AG08396 (cell line): ENCODE measurements around the gene ARSJ.
"Not testable (repeated sequence)": the region's sequence is repeated elsewhere in the genome, so short reads cannot be mapped to it uniquely, and the experiment has no call there.

Experiments
- DNase-seq: peaks from one replicate; pipeline ENCODE4 v3.0.0; 2012; ENCODE audit warnings: low spot score, mixed read lengths

Gene ARSJ

DNA sequence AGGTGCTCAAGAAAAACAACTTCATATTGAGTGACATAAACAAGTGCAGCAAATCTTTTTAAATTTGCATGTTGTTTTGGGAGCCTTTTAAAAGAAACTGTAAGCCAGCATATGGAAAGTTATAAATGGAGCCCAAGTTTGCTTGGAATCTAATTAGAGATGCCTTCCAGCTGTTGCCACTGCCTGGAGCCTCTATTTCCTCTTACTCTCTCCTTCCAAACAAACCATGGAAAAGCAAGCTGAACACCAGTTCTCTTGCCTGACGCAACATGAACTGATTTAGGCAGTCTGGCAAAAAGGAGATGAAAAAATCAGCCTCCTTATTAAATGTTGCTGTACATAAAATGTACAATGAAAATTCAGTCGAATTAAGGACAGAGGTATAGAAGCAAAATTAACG, 21.5 kb downstream of the ARSJ start:
- no peak for DNase-seq

DNA sequence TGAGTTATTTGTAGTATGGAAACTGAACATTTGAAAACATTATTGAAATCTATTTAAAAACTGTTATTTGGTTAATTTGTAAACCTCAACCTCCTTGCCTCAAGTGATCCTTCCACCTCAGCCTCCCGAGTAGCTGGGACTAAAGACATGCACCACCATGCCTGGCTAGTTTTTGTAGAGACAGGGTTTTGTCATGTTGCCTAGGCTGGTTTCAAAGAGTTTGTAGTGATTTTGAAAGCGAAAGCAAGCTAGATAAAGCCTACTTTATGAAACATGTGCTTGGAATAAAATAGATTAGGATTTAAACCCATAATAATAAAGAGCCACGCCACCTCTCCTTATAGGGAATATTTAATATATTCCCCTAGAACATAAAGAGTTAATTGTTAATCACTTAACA, 23.5 kb downstream of the ARSJ start:
- no peak for DNase-seq

DNA sequence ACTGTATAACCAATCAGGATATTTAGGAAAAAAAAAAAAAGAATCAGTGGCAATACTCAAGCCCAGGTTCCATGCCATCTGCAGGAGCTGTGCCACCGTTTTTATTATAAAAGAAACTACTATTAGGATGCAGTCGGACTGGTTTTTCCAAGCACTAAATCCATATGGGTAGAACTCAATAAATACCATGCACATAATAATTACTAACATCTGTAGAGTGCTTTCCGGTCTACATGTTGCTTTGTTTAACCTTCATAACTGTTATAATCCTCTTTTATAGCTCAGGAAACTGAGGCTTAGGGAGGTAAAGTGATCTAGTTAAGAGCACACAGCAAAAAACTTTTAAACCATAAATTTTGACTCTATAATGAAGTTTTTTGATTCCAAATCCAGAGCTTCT, 24.0 kb downstream of the ARSJ start:
- no peak for DNase-seq

DNA sequence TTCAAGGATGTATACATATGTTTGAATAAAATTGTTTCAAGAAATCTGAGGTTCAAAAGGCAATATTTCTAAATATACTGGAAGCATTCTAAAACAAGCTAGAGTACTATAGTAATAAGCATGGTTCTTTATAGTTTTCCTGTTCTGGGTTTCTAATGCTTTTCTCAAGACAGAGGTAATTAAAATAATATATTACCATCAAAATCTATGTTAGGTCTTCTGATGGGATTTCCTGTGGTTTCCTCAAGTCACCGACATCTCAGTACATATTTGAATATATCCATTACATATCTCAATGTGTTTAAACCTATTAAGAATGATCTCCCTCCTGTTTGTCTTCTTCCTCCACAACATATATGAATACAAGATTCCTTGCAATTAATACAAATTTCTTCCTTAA, 25.6 kb downstream of the ARSJ start:
- no peak for DNase-seq

DNA sequence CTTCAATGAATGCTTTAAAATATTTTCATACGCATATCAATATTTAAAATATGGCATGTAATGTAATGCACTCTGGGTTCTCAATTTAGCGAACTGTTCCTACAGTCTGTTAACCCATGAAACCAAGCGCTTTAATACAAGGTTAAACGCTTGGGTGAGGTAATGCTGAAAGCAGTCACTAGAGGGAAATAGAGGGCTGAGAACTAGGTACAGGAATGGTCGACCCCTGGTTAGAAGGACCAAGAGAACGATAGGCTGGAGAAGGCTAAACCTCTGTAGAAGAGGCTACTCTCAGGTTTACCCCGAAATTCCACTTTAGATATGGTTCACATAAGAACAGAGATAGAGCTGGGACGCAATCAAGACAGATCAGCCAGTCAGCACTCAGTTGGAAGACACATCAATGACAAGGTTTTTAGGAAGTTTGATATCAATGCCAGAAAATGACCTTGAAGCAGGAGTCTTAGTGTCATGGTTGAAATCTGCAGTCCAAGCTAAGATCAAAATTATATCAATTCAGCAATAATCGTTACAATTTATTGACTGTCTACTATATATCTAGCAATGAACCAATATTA, 26.9 kb downstream of the ARSJ start:
- no peak for DNase-seq

DNA sequence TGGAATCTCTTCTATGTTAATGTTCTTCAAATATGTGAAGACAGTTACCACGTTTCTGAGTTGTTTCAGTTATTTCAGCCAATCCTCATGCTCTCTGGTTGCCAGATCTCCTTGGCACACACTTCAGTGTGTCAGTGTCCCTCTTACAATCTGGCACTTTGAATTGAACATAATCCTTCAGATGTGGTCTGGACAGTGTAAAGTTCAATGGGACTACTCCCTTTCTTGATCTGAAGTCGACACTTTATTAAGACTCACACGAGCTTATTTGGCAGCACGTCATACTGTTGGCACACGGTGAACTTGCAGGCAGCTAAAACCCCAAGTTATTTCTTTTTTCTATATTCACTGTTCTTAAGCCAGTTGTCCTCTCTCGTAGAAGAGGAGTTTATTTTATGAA, 28.2 kb downstream of the ARSJ start:
- no peak for DNase-seq

DNA sequence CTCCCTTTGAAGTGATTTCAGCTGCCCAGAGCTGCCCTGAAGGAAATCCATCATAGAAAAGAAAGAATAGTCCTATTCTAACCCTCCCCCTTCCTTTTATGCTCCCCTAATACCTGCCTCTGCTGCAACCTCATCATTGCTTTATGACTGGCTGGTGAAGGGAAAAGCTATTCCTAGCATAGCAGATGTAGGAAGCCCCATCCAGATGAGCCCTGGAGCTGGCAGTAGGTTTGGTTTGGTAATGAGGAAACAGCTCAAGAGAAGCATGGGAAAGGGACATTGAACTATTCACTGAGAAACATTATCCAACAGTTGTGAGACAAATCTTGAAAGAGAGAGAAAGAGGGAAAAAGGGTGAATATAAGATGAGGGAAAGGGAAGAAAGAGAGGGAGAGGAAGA, 29.2 kb downstream of the ARSJ start:
- DNase-seq = no peak

DNA sequence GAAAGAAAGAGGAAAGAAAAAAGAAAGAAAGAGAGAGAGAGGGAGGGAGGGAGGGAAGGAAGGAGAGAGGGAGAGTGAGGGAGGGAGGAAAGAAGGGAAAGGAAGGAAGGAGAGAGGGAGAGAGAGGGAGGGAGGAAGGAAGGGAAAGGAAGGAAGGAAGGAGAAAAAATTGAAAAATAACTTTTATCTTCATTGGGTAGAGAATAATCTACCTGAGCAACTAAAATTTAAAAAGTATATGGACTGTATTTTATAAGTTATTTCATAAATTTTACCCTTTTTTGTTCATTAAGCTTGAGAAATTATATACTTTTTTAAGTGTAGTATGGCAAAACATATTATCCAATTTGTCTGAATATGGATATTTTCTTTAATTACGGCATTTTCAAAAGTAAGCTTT, 32.0 kb downstream of the ARSJ start:
- no peak for DNase-seq

DNA sequence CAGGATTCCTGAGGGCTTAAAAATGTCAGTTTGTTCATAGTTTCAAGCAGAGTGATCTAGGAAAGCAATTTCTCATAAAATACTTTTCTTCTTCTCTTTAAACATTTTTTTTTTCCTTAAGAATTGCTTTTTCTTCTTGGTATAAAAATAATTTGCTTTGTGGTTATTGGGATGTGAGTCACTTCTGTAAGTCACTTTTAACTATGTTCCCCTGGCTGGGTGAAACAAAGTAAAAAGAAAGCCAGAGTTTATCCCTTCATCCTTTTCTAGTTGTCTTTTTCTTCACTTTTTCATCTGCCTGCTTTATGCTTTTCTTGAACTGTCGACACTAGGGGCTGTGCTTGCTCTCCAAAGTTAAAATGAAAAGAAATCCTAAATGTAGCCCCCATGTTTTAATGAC, 33.5 kb downstream of the ARSJ start:
- DNase-seq = no peak

DNA sequence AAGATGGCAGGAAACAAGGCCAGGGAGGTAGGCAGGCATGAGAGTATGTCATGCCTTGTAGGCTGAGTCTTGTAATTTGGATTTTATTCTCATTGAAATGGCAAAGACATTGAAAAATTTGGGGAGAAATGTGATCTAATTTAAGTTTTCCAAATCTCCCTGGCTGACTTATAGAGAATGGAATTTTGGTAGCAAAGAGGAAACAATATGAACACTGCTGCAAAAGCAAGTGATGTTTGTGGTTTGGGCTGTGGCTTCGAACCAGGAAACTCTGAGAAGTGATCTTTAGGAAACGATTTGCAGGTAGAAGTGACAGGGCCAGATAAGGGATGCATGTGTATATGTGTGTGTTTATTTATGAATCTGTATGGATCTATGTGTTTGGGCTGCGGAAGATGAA, 35.6 kb downstream of the ARSJ start:
- no peak for DNase-seq

DNA sequence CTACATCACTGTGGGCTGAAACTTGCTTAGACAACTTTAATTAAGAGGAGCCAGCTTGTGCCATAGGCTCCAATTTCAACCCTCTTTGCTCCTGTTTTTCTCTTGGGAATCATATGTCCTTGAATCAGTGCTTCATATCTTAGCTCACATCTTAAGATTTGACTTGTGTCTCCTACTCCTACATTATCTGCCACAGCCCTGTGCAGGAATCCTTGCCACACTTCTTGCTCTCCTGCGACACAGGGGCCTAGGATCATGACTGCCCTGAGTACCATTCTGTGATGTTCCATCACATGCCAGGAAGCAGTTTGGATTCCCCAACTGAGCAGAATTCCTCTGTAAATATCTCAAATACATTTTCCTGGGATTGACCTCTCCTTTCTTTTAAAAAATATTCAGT, 36.4 kb downstream of the ARSJ start:
- DNase-seq = no peak

DNA sequence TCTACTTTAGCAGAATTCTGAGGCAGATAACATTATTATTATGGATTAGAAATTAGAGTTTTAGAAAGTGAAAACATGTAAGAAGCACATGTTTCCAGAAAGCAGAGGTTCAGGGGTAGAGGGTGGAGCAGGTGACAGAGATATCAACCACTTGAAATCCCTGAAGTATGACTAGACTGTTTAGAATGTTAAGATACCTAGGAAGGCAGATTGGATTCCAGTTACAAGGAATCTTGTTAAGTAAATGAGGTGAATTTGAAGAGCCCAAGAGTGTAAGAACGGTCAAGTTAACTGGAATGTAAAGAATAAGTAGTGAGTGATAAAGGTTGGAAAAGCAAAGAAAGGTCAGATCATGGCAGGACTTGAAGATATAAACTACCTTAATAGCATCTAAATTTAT, 37.6 kb downstream of the ARSJ start:
- DNase-seq = no peak

DNA sequence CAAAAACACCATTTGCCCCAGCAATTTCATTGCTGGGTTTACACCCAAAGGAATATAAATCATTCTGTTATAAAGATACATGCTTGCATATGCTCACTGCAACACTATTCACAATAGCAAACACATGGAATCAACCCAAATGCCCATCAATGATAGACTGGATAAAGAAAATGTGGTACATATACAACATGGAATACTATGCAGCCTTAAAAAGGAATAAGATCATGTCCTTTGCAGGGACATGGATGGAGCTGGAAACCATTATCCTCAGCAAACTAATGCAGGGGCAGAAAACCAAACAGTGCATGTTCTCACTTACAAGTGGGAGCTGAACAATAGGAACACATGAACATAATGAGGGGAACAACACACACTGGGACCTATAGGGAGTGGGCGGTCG, 39.3 kb downstream of the ARSJ start:
- DNase-seq = not testable (repeated sequence)

DNA sequence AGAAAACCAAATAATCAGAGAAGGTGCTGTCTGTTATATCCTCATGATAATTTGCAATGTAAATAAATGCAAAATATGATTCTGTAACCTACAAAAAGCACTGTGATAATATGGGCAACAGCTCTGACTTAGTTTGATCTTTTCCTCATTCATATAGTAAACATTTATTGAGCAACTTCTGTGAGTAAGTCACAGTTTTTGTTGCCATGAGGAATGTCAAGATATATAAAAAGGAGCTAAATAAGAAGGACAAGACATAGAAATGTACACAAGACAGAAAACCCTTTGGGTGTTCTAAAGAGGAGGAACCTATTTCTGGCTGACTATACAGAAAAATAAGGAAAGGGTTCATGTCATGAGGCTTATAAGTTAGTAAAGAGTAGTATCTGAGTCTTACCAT, 44.3 kb downstream of the ARSJ start:
- DNase-seq = no peak

DNA sequence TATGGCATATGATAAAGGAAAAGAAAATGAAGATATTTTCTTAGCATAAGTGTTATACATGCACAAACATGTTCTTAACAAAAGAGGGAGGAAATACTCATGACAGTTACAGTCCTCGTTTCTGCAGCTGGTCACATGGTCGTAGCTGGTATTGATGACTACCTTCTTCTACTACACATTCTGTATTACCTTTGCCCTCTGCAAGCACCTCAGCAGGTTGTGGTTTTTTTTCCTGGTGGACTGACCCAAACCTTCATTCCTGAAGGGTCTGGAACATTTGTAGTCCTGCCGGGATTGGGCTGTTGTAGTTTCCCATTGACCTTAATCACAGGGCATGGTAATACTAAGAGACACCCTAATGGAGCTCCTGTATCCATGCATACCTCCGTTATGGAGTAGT, 54.7 kb downstream of the ARSJ start:
- DNase-seq = not testable (repeated sequence)

DNA sequence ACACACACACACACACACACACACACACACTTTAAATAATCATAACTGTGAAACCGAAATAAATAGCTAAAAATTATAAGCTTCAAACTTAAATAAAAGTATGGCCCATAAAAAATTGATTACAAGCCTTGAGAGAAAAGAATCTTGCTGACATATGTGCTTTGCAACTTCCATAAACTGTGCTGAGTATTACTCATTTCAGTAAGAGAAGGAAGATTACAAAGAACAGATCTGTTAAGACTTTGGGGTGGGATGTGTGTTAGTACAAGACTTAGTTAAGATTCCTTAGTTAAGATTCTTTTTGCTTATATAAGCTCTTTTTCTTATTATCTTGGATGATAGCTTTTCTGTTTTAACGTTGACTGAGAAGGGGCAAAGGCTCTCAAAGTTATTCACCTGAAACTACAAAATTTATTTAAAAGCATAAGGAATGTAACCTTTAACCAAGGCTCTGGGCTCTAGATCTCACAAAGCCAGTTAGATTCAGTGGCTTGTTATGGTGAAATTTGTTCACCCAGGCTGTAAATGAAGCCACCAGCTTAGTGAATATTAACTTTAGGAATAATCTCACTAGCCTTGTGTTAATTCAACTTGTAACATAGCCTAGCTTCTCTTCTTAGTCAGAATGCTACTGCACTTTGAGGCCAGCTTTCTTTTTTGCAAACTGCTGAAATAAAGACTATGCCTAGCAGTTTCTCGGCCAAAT, 58.2 kb downstream of the ARSJ start:
- no peak for DNase-seq

DNA sequence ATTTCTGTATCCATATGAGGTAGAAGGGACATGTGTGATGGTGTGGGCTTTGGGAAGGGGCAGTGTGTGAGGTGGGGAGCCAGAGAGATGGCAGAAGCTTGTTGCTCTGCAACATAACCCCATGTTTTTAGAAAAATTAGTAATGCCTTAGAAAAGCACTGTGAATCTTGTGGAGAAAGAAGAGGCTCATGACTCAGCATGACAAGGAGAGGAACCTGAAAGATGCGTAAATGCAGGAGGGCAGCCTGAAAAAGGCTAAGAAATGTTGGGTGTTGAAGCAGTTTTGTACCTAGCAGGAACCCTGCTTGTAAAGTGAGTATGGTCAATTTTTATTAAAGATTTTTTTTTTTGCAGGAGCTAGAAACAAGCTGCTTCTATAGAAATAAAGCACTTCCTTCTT, 59.8 kb downstream of the ARSJ start:
- no peak for DNase-seq

DNA sequence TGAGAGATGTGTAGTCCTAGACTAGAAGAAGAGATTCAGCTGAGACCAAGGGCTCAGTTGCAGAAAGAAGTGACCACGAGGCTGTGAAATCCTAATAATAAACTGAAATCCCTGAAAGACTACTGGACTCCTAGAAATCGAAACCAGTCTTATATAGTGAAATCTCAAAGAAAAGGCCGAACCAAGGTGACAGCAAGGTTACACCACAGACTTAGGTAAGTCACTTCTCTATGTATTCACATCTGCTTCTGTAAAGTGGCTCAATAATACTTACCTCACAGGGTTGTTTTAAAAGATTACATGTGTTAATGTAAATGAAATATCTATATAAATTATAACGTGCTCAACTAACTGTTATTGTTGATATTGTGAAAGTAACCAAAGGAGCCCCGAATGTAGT, 60.3 kb downstream of the ARSJ start:
- DNase-seq = no peak

DNA sequence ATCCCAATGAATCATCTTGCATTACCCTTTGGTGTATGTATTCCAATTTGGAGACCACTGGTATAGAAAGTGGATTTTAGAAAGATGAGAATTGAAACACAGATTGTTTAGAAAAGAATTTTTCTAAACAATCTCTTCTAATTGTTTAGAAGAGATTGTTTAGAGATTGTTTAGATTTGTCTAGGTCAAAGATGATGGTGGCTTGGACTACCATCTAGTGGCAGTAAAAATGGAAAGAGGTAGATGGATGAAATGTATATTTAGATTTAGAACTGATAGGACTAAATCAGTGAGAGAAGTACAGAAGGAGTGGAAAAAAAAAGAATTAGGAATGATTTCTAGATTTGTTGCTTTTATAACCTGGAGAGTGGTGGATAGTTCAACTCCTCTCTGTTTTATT, 70.6 kb downstream of the ARSJ start:
- no peak for DNase-seq

DNA sequence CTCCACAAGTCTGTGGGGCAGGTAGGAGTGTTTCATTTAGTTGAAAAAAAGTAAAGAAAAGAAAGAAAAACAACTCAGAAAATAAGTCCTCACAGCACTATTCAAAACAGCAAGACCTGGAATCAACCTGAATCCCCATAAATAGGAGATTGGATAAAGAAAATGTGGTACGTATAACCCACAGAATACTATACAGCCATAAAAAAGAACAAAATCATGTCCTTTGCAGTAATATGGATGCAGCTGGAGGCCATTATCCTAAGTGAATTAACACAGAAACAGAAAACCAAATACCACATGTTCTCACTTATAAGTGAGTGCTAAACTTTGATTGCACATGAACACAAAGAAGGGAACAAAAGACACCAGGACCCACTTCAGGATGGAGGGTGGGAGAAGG, 71.9 kb downstream of the ARSJ start:
- DNase-seq = no peak

DNA sequence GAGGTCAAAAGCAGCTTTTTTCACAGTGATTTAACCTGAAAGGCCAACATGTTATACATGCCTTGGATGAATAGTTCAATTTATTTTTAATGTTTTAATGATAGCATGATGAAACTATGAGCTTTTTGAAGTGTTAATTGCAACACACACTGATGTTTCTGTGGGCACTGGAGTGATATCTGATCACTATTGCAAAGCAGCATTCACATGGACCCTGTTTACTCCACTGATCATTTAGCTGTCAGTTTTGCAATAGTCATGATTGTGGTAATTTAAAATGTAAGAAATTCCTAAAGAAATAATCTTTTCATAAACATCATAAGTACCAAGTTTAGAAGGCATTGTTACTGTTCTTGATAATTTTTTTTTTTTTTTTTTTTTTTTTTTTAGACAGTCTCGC, 74.1 kb downstream of the ARSJ start:
- DNase-seq = no peak

DNA sequence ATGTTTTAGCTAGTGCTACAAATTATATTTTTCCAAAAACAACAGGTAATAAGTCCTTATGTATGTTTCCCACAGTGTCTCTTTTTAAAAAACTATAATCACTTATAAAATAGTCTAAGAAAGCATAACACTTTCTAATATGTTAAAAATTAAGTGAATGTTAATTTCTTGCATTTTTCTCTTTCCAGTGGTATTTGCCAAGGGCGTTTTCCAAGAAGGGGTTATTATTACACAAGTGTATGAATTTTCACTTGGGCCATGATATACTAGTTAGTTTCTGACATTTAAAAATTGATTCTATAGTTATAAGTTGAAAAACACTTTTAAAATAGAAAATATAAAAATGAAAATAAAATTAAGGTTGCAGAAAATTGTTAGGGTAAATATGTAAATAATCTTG, 74.6 kb downstream of the ARSJ start:
- DNase-seq = no peak

DNA sequence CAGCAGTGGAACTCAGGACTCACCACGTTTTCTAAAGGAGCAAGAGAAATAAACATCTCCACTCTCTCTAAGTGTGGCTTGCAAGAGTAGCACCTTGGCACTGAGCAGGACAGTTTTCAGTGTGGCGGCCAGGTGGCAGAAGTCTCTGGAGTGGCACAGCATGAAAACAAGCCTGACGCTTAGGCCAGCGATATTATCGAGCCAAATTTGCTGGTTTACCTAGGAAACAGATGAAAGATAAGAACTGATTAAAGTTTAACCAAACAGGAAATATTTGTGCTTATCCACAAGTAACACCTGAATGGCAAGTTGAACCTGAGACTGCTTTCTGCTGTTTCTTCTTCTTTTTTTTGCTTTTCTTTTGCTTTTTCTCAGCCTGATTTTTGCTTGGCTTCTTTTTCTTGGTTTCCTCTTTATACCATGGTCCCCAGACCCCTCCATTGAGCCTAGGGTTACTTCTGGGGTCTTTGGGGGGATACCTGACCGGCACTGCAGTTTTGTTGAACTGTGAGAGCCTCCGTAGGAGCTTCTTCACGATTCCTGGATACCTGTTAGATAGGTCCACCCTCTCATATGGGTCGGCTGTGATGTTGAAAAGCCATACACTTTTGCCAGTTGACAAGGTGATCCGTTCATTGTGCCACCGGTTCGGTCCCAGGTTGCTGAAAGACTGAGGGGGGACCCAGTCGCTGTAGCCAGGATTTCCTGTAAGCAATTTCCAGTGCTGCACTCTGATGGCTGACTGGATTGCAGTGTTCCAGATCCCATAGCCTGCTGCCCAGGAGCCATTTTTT, 77.3 kb downstream of the ARSJ start:
- DNase-seq = no peak
